HepG2 (cell line): ENCODE results near the gene PPM1H. TPM values are rescaled to one million over a fixed set of nuclear protein-coding genes. Genes with fewer than 3 reads are reported as not detected.

ENCODE experiments used
- ATAC-seq: fragments of 200-7000 bp; cut with Tn5 transposase; 3 replicates; pipeline ENCODE4 v1.9.1; 2020; ENCODE audit warnings: mild to moderate bottlenecking, moderate library complexity
- BruUV-seq: library from RNA; stranded (reverse); fragments of 400-500 nt; replicated peaks from 2 replicates; lab custom pipeline; 2021; lab: Mats Ljungman, UMichigan
- CTCF ChIA-PET: fragments of 300-600 bp; formaldehyde crosslinking; extraction: SDS; loops from one replicate; lab custom pipeline; 2021; ENCODE audit warnings: low total read pairs, inconsistent platforms, low intra/inter-chr PET ratio; lab: Yijun Ruan, JAX
- POLR2A ChIA-PET: fragments of 350-600 bp; sonication (Branson Sonifier 250); formaldehyde crosslinking; loops from one replicate; lab custom pipeline; 2020; ENCODE audit warnings: antibody characterized with exemption, inconsistent platforms; lab: Yijun Ruan, JAX
- DNase-seq: peaks from one replicate; pipeline ENCODE4 v3.0.0-alpha.2; 2015; ENCODE audit warnings: low spot score
- FAIRE-seq: peaks from 3 replicates; lab custom pipeline; 2011; peaks lifted over from hg19 to GRCh38; lab: Jason Lieb, UNC
- H2AFZ ChIP-seq: one replicate; pipeline ENCODE4 v1.6.1; 2011; ENCODE audit warnings: low read length, inconsistent platforms
- H3K27ac ChIP-seq: fragments of 300-600 bp; 3 replicates; pipeline ENCODE4 v1.8.0; 2011; ENCODE audit warnings: mixed run types, mild to moderate bottlenecking, mixed read lengths, low read length, inconsistent platforms; ENCODE audit not compliant: insufficient read depth; ENCODE audit errors: extremely low read length
- H3K27me3 ChIP-seq, 2 experiments: fragments of 200-600 bp in 1 of 2; 2 replicates in 1 of 2; 3 replicates in 1 of 2; pipeline versions ENCODE4 v1.6.0 to v1.8.0; 2011; ENCODE audit warnings: low read length in 2 of 2, mild to moderate bottlenecking in 2 of 2, moderate library complexity in 2 of 2, inconsistent platforms in 1 of 2; ENCODE audit not compliant: insufficient read depth in 2 of 2, control insufficient read depth in 1 of 2
- H3K36me3 ChIP-seq, 2 experiments: fragments of 200-600 bp in 1 of 2; replicated peaks in 1 of 2; 2 replicates in 1 of 2; 3 replicates in 1 of 2; pipeline versions ENCODE4 v1.5.1 to v1.8.0; 2011; ENCODE audit warnings: low read length in 2 of 2, inconsistent platforms in 1 of 2; ENCODE audit not compliant: insufficient read depth in 2 of 2, control insufficient read depth in 1 of 2
- H3K4me1 ChIP-seq: 2 replicates; pipeline ENCODE4 v1.5.1; 2012; ENCODE audit warnings: low read length, inconsistent platforms; ENCODE audit not compliant: insufficient read depth
- H3K4me2 ChIP-seq: 2 replicates; pipeline ENCODE4 v1.6.0; 2011; ENCODE audit warnings: low read depth, low read length, inconsistent platforms
- H3K4me3 ChIP-seq, 3 experiments: fragments of 200-600 bp in 1 of 3; sonication (generic), shearing (Covaris generic) in 1 of 3; replicated peaks in 1 of 3; 2 replicates each; pipeline ENCODE4 v1.5.1; 2011 to 2016; ENCODE audit warnings: low read length in 3 of 3, inconsistent platforms in 2 of 3, low read depth in 2 of 3, mild to moderate bottlenecking in 2 of 3, control low read depth in 1 of 3, mixed read lengths in 1 of 3; ENCODE audit not compliant: insufficient read depth in 1 of 3
- H3K79me2 ChIP-seq: one replicate; pipeline ENCODE4 v1.6.1; 2011; ENCODE audit warnings: low read length, inconsistent platforms; ENCODE audit not compliant: insufficient read depth
- H3K9ac ChIP-seq: 2 replicates; pipeline ENCODE4 v1.6.0; 2011; ENCODE audit warnings: mild to moderate bottlenecking, low read depth, low read length, inconsistent platforms; ENCODE audit not compliant: insufficient read depth
- H3K9me3 ChIP-seq: 2 replicates; pipeline ENCODE4 v1.5.1; 2012; ENCODE audit warnings: mild to moderate bottlenecking, low read length
- H4K20me1 ChIP-seq: 2 replicates; pipeline ENCODE4 v1.6.0; 2011; ENCODE audit warnings: inconsistent platforms, mild to moderate bottlenecking, low read length, moderate library complexity; ENCODE audit not compliant: insufficient read depth
- CBX1 ChIP-seq: IDR thresholded peaks from one replicate; pipeline ENCODE4 v1.6.1; 2016; ENCODE audit warnings: antibody characterized with exemption, low read depth
- DNMT1 ChIP-seq: sonication (generic); formaldehyde crosslinking; IDR thresholded peaks from 2 replicates; pipeline ENCODE4 v1.5.1; 2020; ENCODE audit warnings: mild to moderate bottlenecking, missing genetic modification reagents
- GPBP1L1 ChIP-seq: sonication (generic); formaldehyde crosslinking; IDR thresholded peaks from 2 replicates; pipeline ENCODE4 v1.5.0; 2020; ENCODE audit warnings: mild to moderate bottlenecking, missing genetic modification reagents
- KDM3A ChIP-seq: IDR thresholded peaks from 2 replicates; pipeline ENCODE4 v1.6.1; 2018; ENCODE audit warnings: low read depth, missing compliant biosample characterization
- KDM4B ChIP-seq: sonication (generic); formaldehyde crosslinking; IDR thresholded peaks from 2 replicates; pipeline ENCODE4 v1.4.0; 2020; ENCODE audit warnings: missing genetic modification reagents
- MEIS1 ChIP-seq: sonication (generic); formaldehyde crosslinking; IDR thresholded peaks from 2 replicates; pipeline ENCODE4 v1.9.0; 2021; ENCODE audit warnings: mild to moderate bottlenecking, missing genetic modification reagents, moderate library complexity, borderline replicate concordance
- PCBP1 ChIP-seq: fragments of 200-400 bp; formaldehyde crosslinking; IDR thresholded peaks from 2 replicates; pipeline ENCODE4 v1.6.1; 2017; ENCODE audit warnings: mild to moderate bottlenecking, low read depth, low read length, borderline replicate concordance
- RFXAP ChIP-seq: sonication (generic); formaldehyde crosslinking; IDR thresholded peaks from 2 replicates; pipeline ENCODE4 v1.4.0; 2020; ENCODE audit warnings: missing genetic modification reagents, borderline replicate concordance
- TCF7L2 ChIP-seq: IDR thresholded peaks from 2 replicates; pipeline ENCODE4 v1.6.1; 2011; ENCODE audit warnings: mild to moderate bottlenecking, low read depth, low read length, moderate library complexity
- THRA ChIP-seq: sonication (generic); formaldehyde crosslinking; IDR thresholded peaks from 2 replicates; pipeline ENCODE4 v1.4.0; 2020; ENCODE audit warnings: missing genetic modification reagents, borderline replicate concordance
- ZFP36L1 ChIP-seq: sonication (generic); formaldehyde crosslinking; IDR thresholded peaks from 2 replicates; pipeline ENCODE4 v1.8.0; 2022; ENCODE audit warnings: mild to moderate bottlenecking, missing genetic modification reagents, moderate library complexity
- ZNF33B ChIP-seq: sonication (generic); formaldehyde crosslinking; IDR thresholded peaks from 2 replicates; pipeline ENCODE4 v1.5.1; 2020; ENCODE audit warnings: mild to moderate bottlenecking, missing genetic modification reagents
- ZNF572 ChIP-seq: sonication (generic); formaldehyde crosslinking; IDR thresholded peaks from 2 replicates; pipeline ENCODE4 v1.5.1; 2020; ENCODE audit warnings: mild to moderate bottlenecking, missing genetic modification reagents
- ZNF766 ChIP-seq: sonication (generic); formaldehyde crosslinking; IDR thresholded peaks from 2 replicates; pipeline ENCODE4 v1.5.0; 2020; ENCODE audit warnings: missing genetic modification reagents, borderline replicate concordance
- ZNF850 ChIP-seq: sonication (generic); formaldehyde crosslinking; conservative IDR thresholded peaks from 2 replicates; pipeline ENCODE4 v1.9.0; 2021; ENCODE audit warnings: mild to moderate bottlenecking, missing genetic modification reagents
- ZNF878 ChIP-seq: sonication (generic); formaldehyde crosslinking; IDR thresholded peaks from 2 replicates; pipeline ENCODE4 v1.8.1; 2023; ENCODE audit warnings: mild to moderate bottlenecking, missing genetic modification reagents, moderate library complexity
- WGBS: methylation state at CpG from one replicate; pipeline ENCODE4 v1.1.6; 2017; ENCODE audit warnings: low lambda C conversion rate; 5-methylcytosine and 5-hydroxymethylcytosine counted together
- in situ Hi-C: cut with HindIII; loops from 2 replicates; pipeline ENCODE4 v1.10.0; 2017; ENCODE audit warnings: low pct_unique_long_range_greater_than_20kb; ENCODE audit not compliant: extremely low pct_ligation_motif_present
- intact Hi-C: fragments of 100-400 bp; cut with micrococcal nuclease; formaldehyde crosslinking; loops from one replicate; pipeline ENCODE4 v1.10.0; 2022; ENCODE audit not compliant: unreplicated experiment
- polyA plus RNA-seq, 8 experiments: library from polyadenylated mRNA; depleted of rRNA in 3 of 8; stranded (reverse) in 7 of 8; unstranded in 1 of 8; fragments of >200 nt; fragmentation: Illumina TruSeq in 4 of 8; extraction: Trizol in 4 of 8; gene quantifications; 2 replicates each; pipeline versions ENCODE4 v1.2.1 to v1.2.3, GENCODE V29; 2011 to 2016; ENCODE audit warnings: low read depth in 4 of 8, missing spikeins in 1 of 8, mixed read lengths in 1 of 8; ENCODE audit not compliant: insufficient read depth in 1 of 8
- total RNA-seq, 5 experiments: library from RNA; depleted of rRNA; stranded (reverse); fragments of >200 nt; fragmentation: Illumina TruSeq; extraction: Trizol; gene quantifications; 2 replicates each; pipeline ENCODE4 v1.2.3, GENCODE V29; 2016; ENCODE audit warnings: low read depth in 1 of 5

The PPM1H gene
- total and polyA plus RNA-seq, 2 of the 13 experiments (the other 11 are each of a cell fraction or from before 2014, with no cell fraction given) = 29.1 to 38.1 TPM

- no peak overlapping the region for H3K27ac ChIP-seq
- BruUV-seq = no TSS peak
Observed at GRCh38 chr12:62718762-62719426, 216.1 kb downstream of the PPM1H start.

More at GRCh38 chr12:62718762-62719426, 216.1 kb downstream of the PPM1H start:
- Histone ChIP-seq H3K27me3 (no peaks in the 10 kb centered on the region), H2AFZ (no peak overlapping the region), H3K4me3 (no peak overlapping the region), H3K4me2 (no peak overlapping the region), H3K4me1 (no peaks in the 10 kb centered on the region), H3K36me3 (peaks cover 24 to 77% of the 10 kb centered on the region in 2 experiments), H3K9me3 (no peaks in the 10 kb centered on the region), H4K20me1 (no peaks in the 10 kb centered on the region; the same call in 1 of the 2 replicates), H3K79me2 (no peaks in the 10 kb centered on the region), H3K9ac (no peak overlapping the region)
- intact Hi-C loops = no loop called here
- in situ Hi-C loops = no loop called here
- no peak for FAIRE-seq
- ATAC-seq = no peak
- ChIA-PET CTCF (no interaction called here), POLR2A (no interaction called here)
- 96% methylated on average over 2 of the region's 2 CpGs for WGBS
- no peak for TF ChIP-seq GPBP1L1 (CRISPR knock-in tag)
- TF ChIP-seq ZNF878 (CRISPR knock-in tag) = no peak
- TF ChIP-seq DNMT1 = no peak
- no peak for TF ChIP-seq RFXAP (CRISPR knock-in tag)
- no peak for TF ChIP-seq ZNF766 (CRISPR knock-in tag)
- TF ChIP-seq KDM3A = no peak
- TF ChIP-seq ZNF850 (CRISPR knock-in tag) = no peak
- no peak for TF ChIP-seq THRA
- no peak for TF ChIP-seq KDM4B (CRISPR knock-in tag)
- TF ChIP-seq PCBP1 = no peak
- TF ChIP-seq ZNF33B = no peak
- TF ChIP-seq ZNF572 (CRISPR knock-in tag) = no peak
- TF ChIP-seq CBX1 = no peak
- no peak for TF ChIP-seq MEIS1
- TF ChIP-seq TCF7L2 = no peak
- no peak for TF ChIP-seq ZFP36L1
- no peak for DNase-seq
